Activated T-helper 1 cell treated with anti-CD3 and anti-CD28 coated beads, Interleukin-12 subunit alpha, Interleukin-12 subunit beta, Interleukin-2, Interleukin-4 antibody, amounts not matched to agents 30 ng/mL and 10 ng/mL and 1 ng/mL, durations not matched to agents 14 hours and 24 hours and 36 hours (primary cell): Measurements from ENCODE around the gene NELFA. TPM values are rescaled to one million over a fixed set of nuclear protein-coding genes. Genes with fewer than 3 reads are reported as not detected.
"Not testable (repeated sequence)": the region's sequence is repeated elsewhere in the genome, so short reads cannot be mapped to it uniquely, and the experiment has no call there.

ENCODE experiments used
- DNase-seq: peaks from one replicate; pipeline ENCODE4 v3.0.0; 2021; ENCODE audit warnings: low spot score
- H3K27ac Mint-ChIP-seq: one replicate; pipeline ENCODE4 v1.8.0; 2021; ENCODE audit warnings: mild to moderate bottlenecking, mixed read lengths
- H3K27me3 Mint-ChIP-seq: one replicate; pipeline ENCODE4 v1.8.0; 2022; ENCODE audit warnings: mild to moderate bottlenecking, moderate library complexity, mixed read lengths; ENCODE audit not compliant: insufficient read depth
- H3K36me3 Mint-ChIP-seq: one replicate; pipeline ENCODE4 v1.8.0; 2021; ENCODE audit warnings: low read depth, mixed read lengths
- H3K4me1 Mint-ChIP-seq: one replicate; pipeline ENCODE4 v1.8.0; 2021; ENCODE audit warnings: low read depth, mixed read lengths
- H3K4me3 Mint-ChIP-seq: one replicate; pipeline ENCODE4 v1.8.0; 2021; ENCODE audit warnings: mild to moderate bottlenecking, moderate library complexity, mixed read lengths
- H3K9me3 Mint-ChIP-seq: one replicate; pipeline ENCODE4 v1.8.0; 2021; ENCODE audit warnings: mixed read lengths
- intact Hi-C: fragments of 100-400 bp; cut with micrococcal nuclease; formaldehyde crosslinking; loops from one replicate; pipeline ENCODE4 v1.15.1; 2024
- total RNA-seq: library from RNA; stranded (reverse); gene quantifications from 2 replicates; pipeline ENCODE4 v1.2.3, GENCODE V29; 2022

NELFA gene
- total RNA-seq, 1 donor from 2014 or later = 52.9 TPM

DNA sequence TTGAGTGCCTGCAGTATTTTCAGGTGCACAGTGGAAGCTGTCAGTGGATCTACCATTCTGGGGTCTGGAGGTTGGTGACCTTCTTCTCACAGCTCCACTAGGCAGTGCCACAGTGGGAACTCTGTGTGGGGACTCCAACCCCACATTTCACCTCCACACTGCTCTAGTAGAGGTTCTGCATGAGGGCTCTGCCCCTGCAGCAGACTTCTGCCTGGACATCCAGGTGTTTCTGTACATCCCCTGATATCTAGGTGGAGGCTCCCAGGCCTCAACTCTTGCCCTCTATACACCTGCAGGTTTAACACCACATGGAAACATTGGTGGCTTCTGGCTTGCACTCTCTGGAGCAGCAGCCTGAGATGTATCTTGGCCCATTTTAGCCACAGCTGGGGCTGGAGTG, 17.0 kb upstream of the NELFA start:
- peaks cover 54% of the 10 kb centered on the region for H3K27me3 Mint-ChIP-seq
- H3K4me3 Mint-ChIP-seq = no peak overlapping the region
- H3K4me1 Mint-ChIP-seq = no peaks in the 10 kb centered on the region
- H3K27ac Mint-ChIP-seq = no peak overlapping the region
- H3K36me3 Mint-ChIP-seq = no peaks in the 10 kb centered on the region
- intact Hi-C loops = no loop called here
- H3K9me3 Mint-ChIP-seq = peaks cover 13% of the 10 kb centered on the region
- DNase-seq = no peak

DNA sequence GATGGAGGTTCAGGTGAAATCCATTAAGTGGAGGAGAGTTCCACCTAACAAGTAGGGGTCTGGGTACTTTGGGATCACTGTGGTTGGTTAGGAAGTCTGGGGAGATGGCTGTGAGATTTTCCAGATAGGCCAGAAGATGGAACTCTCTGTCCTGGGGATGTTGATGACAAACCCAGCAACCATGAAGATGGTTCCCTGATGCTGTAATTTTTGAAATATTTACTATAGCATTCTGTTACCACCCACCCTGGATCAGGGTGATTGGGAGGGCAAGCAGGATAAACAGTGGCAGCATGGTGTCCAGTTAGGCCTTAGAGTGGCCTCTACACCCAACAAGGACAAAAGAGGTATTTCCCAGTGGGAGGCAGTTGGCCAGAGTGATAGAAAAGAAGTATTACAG, 15.9 kb upstream of the NELFA start:
- Mint-ChIP-seq H3K27me3 (peaks cover 54% of the 10 kb centered on the region), H3K36me3 (no peaks in the 10 kb centered on the region), H3K4me3 (no peak overlapping the region), H3K27ac (no peak overlapping the region), H3K4me1 (no peaks in the 10 kb centered on the region), H3K9me3 (peaks cover 13% of the 10 kb centered on the region)
- DNase-seq = no peak
- intact Hi-C loops = no loop called here

DNA sequence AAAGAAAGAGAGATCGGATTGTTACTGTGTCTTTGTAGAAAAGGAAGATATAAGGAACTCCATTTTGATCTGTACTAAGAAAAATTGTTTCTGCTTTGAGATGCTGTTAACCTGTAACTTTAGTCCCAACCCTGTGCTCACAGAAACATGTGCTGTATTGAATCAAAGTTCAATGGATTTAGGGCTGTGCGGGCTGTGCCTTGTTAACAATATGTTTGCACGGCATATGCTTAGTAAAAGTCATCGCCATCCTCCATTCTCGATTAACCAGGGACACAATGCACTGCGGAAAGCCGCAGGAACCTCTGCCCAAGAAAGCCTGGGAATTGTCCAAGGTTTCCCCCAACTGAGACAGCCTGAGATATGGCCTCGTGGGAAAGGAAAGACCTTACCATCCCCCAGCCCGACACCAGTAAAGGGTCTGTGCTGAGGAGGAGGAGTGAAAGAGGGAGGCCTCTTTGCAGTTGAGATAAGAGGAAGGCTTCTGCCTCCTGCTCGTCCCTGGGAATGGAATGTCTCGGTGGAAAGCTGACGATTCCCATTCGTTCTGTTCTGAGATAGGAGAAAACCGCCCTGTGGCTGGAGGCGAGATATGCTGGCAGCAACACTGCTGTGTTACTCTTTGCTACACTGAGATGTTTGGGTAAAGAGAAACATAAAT, 12.7 kb upstream of the NELFA start:
- peaks cover 10% of the 10 kb centered on the region for H3K9me3 Mint-ChIP-seq
- H3K36me3 Mint-ChIP-seq, H3K4me1 Mint-ChIP-seq, intact Hi-C loops, H3K27ac Mint-ChIP-seq, H3K4me3 Mint-ChIP-seq, DNase-seq: not testable (repeated sequence)
- H3K27me3 Mint-ChIP-seq = peaks cover 43% of the 10 kb centered on the region

DNA sequence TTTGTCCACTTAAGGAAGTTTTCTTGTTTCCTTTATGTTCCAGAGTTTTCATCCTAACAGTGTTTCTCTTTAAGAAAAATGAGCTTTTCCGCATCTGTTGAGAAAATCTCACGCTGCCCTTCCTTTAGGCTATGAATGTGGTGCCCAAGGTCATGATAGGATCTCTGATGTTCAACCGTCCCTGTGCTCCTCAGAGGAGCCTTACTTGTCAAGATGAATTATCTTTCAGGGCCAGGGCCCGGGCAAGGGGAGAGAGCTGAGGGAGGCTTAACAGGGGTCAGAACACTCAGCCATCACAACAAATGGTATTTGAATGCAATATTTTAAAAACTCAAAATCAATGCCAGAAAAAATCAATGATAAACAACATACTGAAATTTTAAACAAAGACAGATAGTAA, 6.2 kb upstream of the NELFA start:
- no peak overlapping the region for H3K27ac Mint-ChIP-seq
- H3K27me3 Mint-ChIP-seq = peaks cover 25% of the 10 kb centered on the region
- H3K4me3 Mint-ChIP-seq = no peak overlapping the region
- DNase-seq = no peak
- H3K4me1 Mint-ChIP-seq = peaks cover 3% of the 10 kb centered on the region
- intact Hi-C loops = no loop called here
- H3K36me3 Mint-ChIP-seq = no peaks in the 10 kb centered on the region
- no peaks in the 10 kb centered on the region for H3K9me3 Mint-ChIP-seq

DNA sequence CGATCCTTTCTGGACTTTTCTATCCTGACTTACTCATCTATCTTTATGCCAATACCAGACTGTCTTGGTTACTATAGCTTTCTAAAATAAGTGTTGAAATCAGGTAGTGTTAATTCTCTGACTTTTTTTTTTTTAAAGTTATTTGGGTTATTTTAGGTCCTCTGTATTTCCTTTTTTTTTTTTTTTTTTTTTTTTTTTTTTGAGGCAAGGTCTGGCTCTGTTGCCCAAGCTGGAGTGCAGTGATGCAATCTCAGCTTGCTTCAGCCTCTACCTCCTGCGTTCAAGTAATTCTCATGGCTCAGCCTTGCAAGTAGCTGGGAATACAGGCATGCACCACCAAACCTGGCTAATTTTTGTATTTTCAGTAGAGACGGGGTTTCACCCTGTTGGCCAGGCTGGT, 2.8 kb upstream of the NELFA start:
- H3K36me3 Mint-ChIP-seq = peaks cover 4% of the 10 kb centered on the region
- no peaks in the 10 kb centered on the region for H3K9me3 Mint-ChIP-seq
- H3K27ac Mint-ChIP-seq = no peak overlapping the region
- H3K27me3 Mint-ChIP-seq = peaks cover 21% of the 10 kb centered on the region
- H3K4me3 Mint-ChIP-seq = no peak overlapping the region
- intact Hi-C loops = no loop called here
- no peak for DNase-seq
- H3K4me1 Mint-ChIP-seq = peaks cover 21% of the 10 kb centered on the region

DNA sequence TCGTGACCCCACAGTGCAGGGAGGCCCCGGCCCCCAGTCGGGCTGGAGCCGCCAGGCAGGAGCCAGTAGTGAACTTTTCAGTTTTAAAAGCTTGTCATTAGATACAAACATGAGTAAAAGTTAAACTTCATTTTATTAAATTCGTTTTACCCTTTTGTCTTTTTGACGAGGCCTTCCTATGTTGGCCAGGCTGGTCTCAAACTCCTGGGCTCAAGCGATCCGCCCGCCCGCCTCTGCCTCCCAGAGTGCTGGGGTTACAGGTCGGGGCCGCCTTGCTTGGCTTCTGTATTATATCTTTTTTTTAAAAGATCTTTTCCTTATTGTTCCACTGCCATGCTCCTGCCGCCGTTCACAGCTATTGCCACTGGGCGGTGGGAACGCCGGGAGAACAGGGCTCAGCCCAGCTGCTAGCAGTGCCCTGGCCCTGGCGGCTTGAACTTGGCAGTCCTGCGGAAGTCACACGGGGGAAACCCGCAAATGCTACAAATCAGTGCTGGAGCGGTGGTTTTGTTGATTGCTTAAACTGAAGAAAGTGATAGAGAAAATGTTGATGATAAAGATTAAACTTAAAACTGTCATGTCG, 968 bp upstream of the NELFA start:
- intact Hi-C loops = loop anchor here (1.0 to 5.0 kb wide), 10 partner anchors 33 to 663 kb away; partner anchors contain the start of genes CFAP99, FAM193A, FAM53A and LETM1
- Mint-ChIP-seq H3K9me3 (no peaks in the 10 kb centered on the region), H3K4me1 (peaks cover 31% of the 10 kb centered on the region), H3K27me3 (peaks cover 21% of the 10 kb centered on the region), H3K36me3 (peaks cover 16% of the 10 kb centered on the region), H3K4me3 (peak overlapping the region; percentile 79), H3K27ac (peak overlapping the region; percentile 81)
- peak; percentile 45 for DNase-seq

DNA sequence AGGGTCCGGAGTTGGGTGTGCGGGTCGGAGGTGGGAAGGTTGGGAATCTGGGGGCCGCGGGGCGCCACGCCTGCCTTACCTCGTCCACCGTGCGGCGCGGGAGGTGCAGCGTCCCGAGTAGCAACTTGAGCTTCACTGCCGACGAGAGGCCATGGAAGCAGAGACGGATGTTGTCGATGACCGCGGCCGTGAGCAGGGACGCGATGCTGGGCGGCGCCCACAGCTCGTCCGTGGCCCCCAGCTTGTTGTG, 178 bp downstream of the NELFA start:
- peaks cover 13% of the 10 kb centered on the region for H3K27me3 Mint-ChIP-seq
- H3K27ac Mint-ChIP-seq = peak overlapping the region; percentile 88
- peaks cover 16% of the 10 kb centered on the region for H3K36me3 Mint-ChIP-seq
- intact Hi-C loops = loop anchor here (2.0 to 5.0 kb wide), 5 partner anchors 164 to 662 kb away; partner anchors contain the start of genes FAM193A, RNF4, TACC3 and TMEM129
- H3K4me1 Mint-ChIP-seq = peaks cover 31% of the 10 kb centered on the region
- no peaks in the 10 kb centered on the region for H3K9me3 Mint-ChIP-seq
- H3K4me3 Mint-ChIP-seq = peak overlapping the region; percentile 92
- DNase-seq = no peak

DNA sequence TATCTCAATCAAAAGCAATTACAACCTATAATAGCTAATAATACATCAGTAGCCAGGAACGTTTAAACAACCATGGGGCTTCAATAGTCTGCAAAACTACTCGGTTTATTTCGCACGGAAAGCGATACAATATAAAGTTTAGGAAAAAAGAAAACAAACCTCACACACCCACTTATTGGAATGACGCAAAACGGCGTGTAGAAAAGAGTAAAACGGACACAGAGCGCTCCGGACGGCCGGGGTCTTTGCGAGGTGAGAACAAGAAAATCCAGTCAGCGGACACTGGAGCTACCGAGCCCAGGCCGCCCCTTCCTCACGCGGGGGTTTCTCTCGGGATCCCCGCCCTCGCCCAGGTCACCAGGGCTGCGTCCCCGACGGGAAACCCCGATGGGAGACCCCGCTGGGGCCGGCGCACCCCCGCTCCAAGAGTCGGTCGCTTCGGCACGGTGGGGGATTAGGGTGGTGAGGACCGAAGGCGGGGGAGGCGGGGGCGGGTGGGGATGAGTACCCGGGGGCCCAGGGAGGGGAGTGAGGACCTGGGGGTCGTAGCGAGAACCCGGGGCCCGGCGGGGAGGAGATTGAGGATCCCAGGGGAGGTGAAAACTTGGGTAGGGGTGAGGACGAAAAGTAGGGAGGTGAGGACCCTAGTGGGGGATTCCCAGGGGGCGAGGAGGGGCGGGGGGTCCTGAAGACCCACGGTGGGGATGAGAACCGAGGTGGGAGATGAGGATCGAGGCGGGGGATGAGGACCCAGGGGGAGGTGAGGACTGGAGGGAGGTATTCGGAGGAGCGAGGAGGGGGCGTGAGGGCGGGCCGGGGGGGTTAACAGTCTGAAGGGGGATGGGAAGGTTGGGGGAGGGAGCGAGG, 737 bp downstream of the NELFA start:
- H3K4me3 Mint-ChIP-seq = peak overlapping the region; percentile 92
- H3K27me3 Mint-ChIP-seq = peaks cover 9% of the 10 kb centered on the region
- H3K4me1 Mint-ChIP-seq = peaks cover 34% of the 10 kb centered on the region
- no peak for DNase-seq
- peaks cover 20% of the 10 kb centered on the region for H3K36me3 Mint-ChIP-seq
- peak overlapping the region; percentile 88 for H3K27ac Mint-ChIP-seq
- H3K9me3 Mint-ChIP-seq = peaks cover 2% of the 10 kb centered on the region
- intact Hi-C loops = loop anchor here (2.0 to 5.0 kb wide), 5 partner anchors 164 to 661 kb away; partner anchors contain the start of genes FAM193A, RNF4, TACC3 and TMEM129

DNA sequence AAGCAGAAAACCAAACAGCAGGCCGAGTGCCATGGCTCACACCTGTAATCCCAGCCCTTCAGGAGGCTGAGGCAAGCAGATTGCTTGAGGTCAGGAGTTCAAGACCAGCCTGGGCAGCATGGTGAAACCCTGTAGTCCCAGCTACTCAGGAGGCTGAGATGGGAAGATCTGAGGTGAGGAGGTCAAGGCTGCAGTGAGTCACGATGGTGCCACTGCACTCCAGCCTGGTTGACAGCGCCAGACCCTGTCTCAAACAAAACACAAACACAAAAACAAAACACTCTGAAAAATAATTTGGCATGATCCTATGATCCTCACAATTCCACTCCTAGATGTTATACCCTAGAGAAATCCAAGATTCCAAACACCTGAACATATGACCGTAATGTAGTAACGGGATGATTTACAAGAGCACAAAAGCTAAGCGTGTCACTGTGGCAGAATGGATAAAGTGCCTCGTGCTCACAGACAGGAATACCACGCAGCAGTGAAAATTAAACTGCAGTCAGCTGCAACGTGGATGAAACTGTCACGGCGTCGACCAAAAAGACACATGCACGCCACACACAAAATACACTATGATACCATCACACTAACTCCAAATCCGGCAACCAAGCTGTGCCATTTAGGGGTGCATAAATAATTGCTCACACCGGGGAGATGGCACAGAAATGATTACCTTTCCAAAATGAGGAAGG, 1.7 kb downstream of the NELFA start:
- intact Hi-C loops = loop anchor here (5.0 kb wide), 3 partner anchors 165 to 530 kb away; partner anchors contain the start of genes FAM193A, TACC3 and TMEM129
- H3K4me3 Mint-ChIP-seq = peak overlapping the region; percentile 92
- peaks cover 7% of the 10 kb centered on the region for H3K9me3 Mint-ChIP-seq
- H3K36me3 Mint-ChIP-seq = peaks cover 29% of the 10 kb centered on the region
- H3K4me1 Mint-ChIP-seq = peaks cover 40% of the 10 kb centered on the region
- H3K27me3 Mint-ChIP-seq = peaks cover 4% of the 10 kb centered on the region
- no peak for DNase-seq
- H3K27ac Mint-ChIP-seq = peak overlapping the region; percentile 83

DNA sequence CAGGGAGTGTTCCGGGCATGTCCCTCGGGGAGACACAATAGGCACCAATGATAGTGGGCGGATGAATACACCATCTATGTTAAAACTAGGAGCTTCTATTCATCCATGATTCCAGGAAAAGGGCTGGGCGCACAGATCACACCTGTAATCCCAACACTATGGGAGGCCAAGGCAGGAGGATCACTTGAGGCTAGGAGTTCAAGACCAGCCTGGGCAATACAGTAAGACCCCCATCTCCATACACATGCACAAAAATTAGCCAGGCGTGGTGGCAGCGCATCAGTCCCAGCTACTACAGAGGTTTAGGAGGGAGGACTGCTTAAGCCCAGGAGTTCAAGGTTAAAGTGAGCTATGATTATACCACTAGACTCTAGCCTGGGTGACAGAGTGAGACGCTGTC, 2.4 kb downstream of the NELFA start:
- H3K27me3 Mint-ChIP-seq = no peaks in the 10 kb centered on the region
- H3K9me3 Mint-ChIP-seq = peaks cover 7% of the 10 kb centered on the region
- peak overlapping the region; percentile 92 for H3K4me3 Mint-ChIP-seq
- no peak for DNase-seq
- intact Hi-C loops = loop anchor here (5.0 kb wide), 3 partner anchors 166 to 531 kb away; partner anchors contain the start of genes FAM193A, TACC3 and TMEM129
- H3K36me3 Mint-ChIP-seq = peaks cover 29% of the 10 kb centered on the region
- no peak overlapping the region for H3K27ac Mint-ChIP-seq
- H3K4me1 Mint-ChIP-seq = peaks cover 40% of the 10 kb centered on the region

DNA sequence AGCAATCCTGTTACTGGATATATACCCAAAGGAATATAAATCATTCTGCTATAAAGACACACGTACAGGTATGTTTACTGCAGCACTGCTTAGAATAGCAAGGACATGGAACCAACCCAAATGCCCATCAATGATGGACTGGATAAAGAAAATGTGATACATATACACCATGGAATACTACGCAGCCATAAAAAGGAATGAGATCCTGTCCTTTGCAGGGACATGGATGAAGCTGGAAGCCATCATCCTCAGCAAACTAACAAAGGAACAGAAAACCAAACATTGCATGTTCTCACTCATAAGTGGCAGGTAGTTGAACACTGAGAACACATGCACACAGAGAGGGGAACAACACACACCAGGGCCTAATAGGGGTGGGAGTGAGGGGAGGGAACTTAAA, 5.4 kb downstream of the NELFA start:
- H3K4me3 Mint-ChIP-seq, H3K27ac Mint-ChIP-seq, DNase-seq, intact Hi-C loops, H3K27me3 Mint-ChIP-seq: not testable (repeated sequence)
- peaks cover 33% of the 10 kb centered on the region for H3K4me1 Mint-ChIP-seq
- peaks cover 59% of the 10 kb centered on the region for H3K36me3 Mint-ChIP-seq
- peaks cover 31% of the 10 kb centered on the region for H3K9me3 Mint-ChIP-seq

DNA sequence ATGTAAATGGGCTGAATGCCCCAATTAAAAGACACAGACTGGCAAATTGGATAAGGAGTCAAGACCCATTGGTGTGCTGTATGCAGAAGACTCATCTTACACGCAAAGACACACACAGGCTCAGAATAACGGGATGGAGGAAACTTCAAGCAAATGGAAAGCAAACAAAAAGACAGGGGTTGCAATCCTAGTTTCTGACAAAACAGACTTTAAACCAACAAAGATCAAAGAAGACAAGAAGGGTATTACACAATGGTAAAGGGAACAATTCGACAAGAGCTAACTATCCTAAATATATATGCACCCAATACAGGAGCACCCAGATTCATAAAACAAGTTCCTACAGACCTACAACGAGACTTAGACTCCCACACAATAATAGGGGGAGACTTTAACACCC, 9.5 kb downstream of the NELFA start:
- H3K4me1 Mint-ChIP-seq = peaks cover 21% of the 10 kb centered on the region
- H3K4me3 Mint-ChIP-seq, intact Hi-C loops, DNase-seq, H3K27me3 Mint-ChIP-seq, H3K27ac Mint-ChIP-seq: not testable (repeated sequence)
- H3K9me3 Mint-ChIP-seq = peaks cover 58% of the 10 kb centered on the region
- H3K36me3 Mint-ChIP-seq = peaks cover 76% of the 10 kb centered on the region
